22Rv1 (cell line): Measurements from ENCODE around the gene FCHSD1.

Experiments used
- CTCF ChIP-seq: fragments of 450-650 bp; IDR thresholded peaks from 2 replicates; pipeline ENCODE4 v1.5.1; 2017; ENCODE audit warnings: mild to moderate bottlenecking
- ZFX ChIP-seq: fragments of 450-650 bp; IDR thresholded peaks from 2 replicates; pipeline ENCODE4 v1.6.1; 2017; ENCODE audit warnings: antibody characterized with exemption, borderline replicate concordance

GRCh38 chr5:141649972-141650371, 1.2 kb downstream of the FCHSD1 start:
- no peak for TF ChIP-seq CTCF
- no peak for TF ChIP-seq ZFX
